HG03108 (cell line): Measurements from ENCODE around the gene INPP5J.

Experiments
- ATAC-seq: cut with Tn5 transposase; IDR thresholded peaks from one replicate; pipeline ENCODE4 v1.9.1; 2021; ENCODE audit warnings: moderate library complexity; ENCODE audit not compliant: unreplicated experiment

INPP5J gene

GRCh38 chr22:31123292-31123602, 481 bp downstream of the INPP5J start:
- ATAC-seq: no peak

GRCh38 chr22:31124290-31124689, 1.5 kb downstream of the INPP5J start:
- no peak for ATAC-seq

GRCh38 chr22:31124811-31125465, 2.2 kb downstream of the INPP5J start:
- no peak for ATAC-seq

- ATAC-seq: no peak
Observed at GRCh38 chr22:31125521-31126117, 2.9 kb downstream of the INPP5J start.

- no peak for ATAC-seq
Observed at GRCh38 chr22:31126128-31126868, 3.5 kb downstream of the INPP5J start.

- ATAC-seq: no peak
Observed at GRCh38 chr22:31126869-31127175, 4.1 kb downstream of the INPP5J start.

- ATAC-seq: no peak
Observed at GRCh38 chr22:31127181-31127772, 4.5 kb downstream of the INPP5J start.

GRCh38 chr22:31128156-31128555, 5.4 kb downstream of the INPP5J start:
- no peak for ATAC-seq

GRCh38 chr22:31130873-31131272, 8.1 kb downstream of the INPP5J start:
- no peak for ATAC-seq

- no peak for ATAC-seq
Observed at GRCh38 chr22:31133911-31134310, 11.1 kb downstream of the INPP5J start.

- ATAC-seq: no peak
Observed at GRCh38 chr22:31134688-31135087, 11.9 kb downstream of the INPP5J start.

- ATAC-seq: no peak
Observed at GRCh38 chr22:31135706-31136105, 12.9 kb downstream of the INPP5J start.

- no peak for ATAC-seq
Observed at GRCh38 chr22:31136155-31136554, 13.4 kb downstream of the INPP5J start.

- ATAC-seq: no peak
Observed at GRCh38 chr22:31136711-31137110, 13.9 kb downstream of the INPP5J start.

GRCh38 chr22:31137721-31138120, 15.0 kb downstream of the INPP5J start:
- no peak for ATAC-seq

GRCh38 chr22:31138126-31138525, 15.4 kb downstream of the INPP5J start:
- no peak for ATAC-seq

GRCh38 chr22:31139066-31139465, 16.3 kb downstream of the INPP5J start:
- no peak for ATAC-seq

GRCh38 chr22:31139866-31140716, 17.3 kb downstream of the INPP5J start, which contains the start of gene PLA2G3:
TSS of gene PLA2G3 (minus strand) at chr22:31140508. CDS start at chr22:31140354, 154 bp downstream.
- no peak for ATAC-seq

- ATAC-seq: no peak
Observed at GRCh38 chr22:31140746-31141145, 18.0 kb downstream of the INPP5J start.

GRCh38 chr22:31141551-31141950, 18.8 kb downstream of the INPP5J start:
- ATAC-seq: no peak

GRCh38 chr22:31142285-31142684, 19.5 kb downstream of the INPP5J start:
- no peak for ATAC-seq
